Measurements from ENCODE around the gene TRPV3.

DNA sequence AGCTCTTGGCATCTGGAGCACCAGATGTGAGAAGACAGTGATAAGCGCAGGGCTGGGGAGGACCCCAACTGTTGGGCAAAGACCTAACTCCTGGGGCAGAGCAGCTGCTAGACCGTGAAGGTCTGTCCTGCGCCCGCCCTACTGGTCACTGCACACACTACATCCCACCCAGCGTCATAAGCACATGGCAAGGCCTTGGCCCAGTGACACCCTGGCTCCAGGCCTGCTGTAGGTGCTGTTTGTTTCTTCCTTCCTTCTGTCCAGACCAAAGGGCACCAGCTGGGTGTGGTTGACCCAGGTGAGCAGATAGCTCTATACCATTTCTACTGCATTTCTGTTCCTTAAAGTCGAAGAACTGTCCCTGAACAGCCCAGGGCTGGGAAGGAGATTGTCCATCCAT lies 6.4 kb downstream of the TRPV3 start:
- TF ChIP-seq, protein P1, sequence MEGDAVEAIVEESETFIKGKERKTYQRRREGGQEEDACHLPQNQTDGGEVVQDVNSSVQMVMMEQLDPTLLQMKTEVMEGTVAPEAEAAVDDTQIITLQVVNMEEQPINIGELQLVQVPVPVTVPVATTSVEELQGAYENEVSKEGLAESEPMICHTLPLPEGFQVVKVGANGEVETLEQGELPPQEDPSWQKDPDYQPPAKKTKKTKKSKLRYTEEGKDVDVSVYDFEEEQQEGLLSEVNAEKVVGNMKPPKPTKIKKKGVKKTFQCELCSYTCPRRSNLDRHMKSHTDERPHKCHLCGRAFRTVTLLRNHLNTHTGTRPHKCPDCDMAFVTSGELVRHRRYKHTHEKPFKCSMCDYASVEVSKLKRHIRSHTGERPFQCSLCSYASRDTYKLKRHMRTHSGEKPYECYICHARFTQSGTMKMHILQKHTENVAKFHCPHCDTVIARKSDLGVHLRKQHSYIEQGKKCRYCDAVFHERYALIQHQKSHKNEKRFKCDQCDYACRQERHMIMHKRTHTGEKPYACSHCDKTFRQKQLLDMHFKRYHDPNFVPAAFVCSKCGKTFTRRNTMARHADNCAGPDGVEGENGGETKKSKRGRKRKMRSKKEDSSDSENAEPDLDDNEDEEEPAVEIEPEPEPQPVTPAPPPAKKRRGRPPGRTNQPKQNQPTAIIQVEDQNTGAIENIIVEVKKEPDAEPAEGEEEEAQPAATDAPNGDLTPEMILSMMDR (conservative IDR thresholded peaks at IDR 0.05; ENCODE audit: low read depth, low read length): no peak
- no peak for TF ChIP-seq EZH2 (IDR thresholded peaks at IDR 0.05; ENCODE audit: borderline replicate concordance, low read depth, low read length, poor library complexity, severe bottlenecking)
